B cell (primary cell): ENCODE measurements around the gene CANT1.

Experiments used
- CTCF ChIP-seq: fragments of 200-600 bp; IDR thresholded peaks from one replicate; pipeline ENCODE4 v1.8.0; 2022; ENCODE audit warnings: antibody characterized with exemption, mild to moderate bottlenecking
- EZH2 ChIP-seq: IDR thresholded peaks from 2 replicates; pipeline ENCODE4 v1.6.1; 2012; ENCODE audit warnings: borderline replicate concordance, low read depth, mild to moderate bottlenecking, moderate library complexity, low read length; ENCODE audit not compliant: insufficient read depth, poor library complexity, severe bottlenecking

DNA sequence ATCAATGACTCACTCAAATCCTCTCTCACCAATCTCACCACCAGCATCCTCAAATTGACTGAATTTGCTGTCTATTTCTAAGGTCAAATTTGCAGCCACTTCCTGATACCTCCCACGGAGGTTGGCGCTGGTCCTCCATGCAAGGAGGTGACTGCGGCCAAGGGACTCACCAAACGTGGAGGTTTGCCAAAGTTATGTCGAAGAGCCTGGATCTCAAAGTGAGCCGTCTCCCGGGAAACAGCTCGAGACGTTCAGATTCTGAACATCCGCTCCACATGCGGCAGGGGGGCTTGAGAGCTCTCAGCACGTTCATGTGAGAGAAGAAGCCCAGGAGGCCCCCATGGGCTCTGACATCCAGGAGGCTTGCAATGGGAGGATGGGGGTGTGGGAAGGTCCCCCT is 52.4 kb downstream of the CANT1 start:
- TF ChIP-seq EZH2 (no peak), CTCF (no peak)
